K562 (cell line): Measurements from ENCODE around the gene CENPU. TPM values are rescaled to one million over a fixed set of nuclear protein-coding genes. Genes with fewer than 3 reads are reported as not detected.

Experiments
- HNRNPL ChIP-seq: fragments of 200-400 bp; formaldehyde crosslinking; IDR thresholded peaks from 2 replicates; pipeline ENCODE4 v1.6.1; 2017; ENCODE audit warnings: low read depth, mild to moderate bottlenecking, low read length
- L3MBTL2 ChIP-seq: fragments of 450-650 bp; IDR thresholded peaks from 2 replicates; pipeline ENCODE4 v1.6.1; 2016; ENCODE audit warnings: mild to moderate bottlenecking, moderate library complexity
- PCBP1 ChIP-seq: fragments of 200-400 bp; formaldehyde crosslinking; IDR thresholded peaks from 2 replicates; pipeline ENCODE4 v1.6.1; 2018; ENCODE audit warnings: mild to moderate bottlenecking, low read depth, low read length; ENCODE audit not compliant: poor library complexity, severe bottlenecking
- PHF21A ChIP-seq: fragments of 450-650 bp; IDR thresholded peaks from 2 replicates; pipeline ENCODE4 v1.6.1; 2017; ENCODE audit warnings: low read depth, borderline replicate concordance
- PHTF2 ChIP-seq: fragments of 250-450 bp; sonication (Bioruptor Pico); IDR thresholded peaks from 2 replicates; pipeline ENCODE4 v1.5.0; 2021; ENCODE audit warnings: mild to moderate bottlenecking
- POLR2H ChIP-seq: IDR thresholded peaks from 2 replicates; pipeline ENCODE4 v1.6.1; 2016; ENCODE audit warnings: missing genetic modification characterization, low read depth, mild to moderate bottlenecking, control low read depth, missing compliant biosample characterization, moderate library complexity
- RB1 ChIP-seq: fragments of 450-650 bp; IDR thresholded peaks from 2 replicates; pipeline ENCODE4 v1.6.1; 2017; ENCODE audit warnings: low read depth, mild to moderate bottlenecking
- RFX7 ChIP-seq: fragments of 250-450 bp; sonication (Bioruptor Pico); IDR thresholded peaks from 2 replicates; pipeline ENCODE4 v1.5.1; 2021; ENCODE audit warnings: mild to moderate bottlenecking
- SAFB ChIP-seq: fragments of 200-400 bp; formaldehyde crosslinking; IDR thresholded peaks from 2 replicates; pipeline ENCODE4 v1.6.1; 2017; ENCODE audit warnings: low read depth, low read length, borderline replicate concordance
- SMAD3 ChIP-seq: fragments of 450-650 bp; formaldehyde crosslinking; conservative IDR thresholded peaks from 2 replicates; pipeline ENCODE4 v1.4.0; 2020; ENCODE audit warnings: mild to moderate bottlenecking
- ZNF668 ChIP-seq: fragments of 250-450 bp; sonication (Bioruptor Pico); IDR thresholded peaks from 2 replicates; pipeline ENCODE4 v1.8.0; 2022; ENCODE audit warnings: mild to moderate bottlenecking, inconsistent platforms
- polyA plus RNA-seq, 8 experiments: library from polyadenylated mRNA; depleted of rRNA in 4 of 8; stranded (reverse) in 5 of 8; unstranded in 3 of 8; fragments of >200 nt; fragmentation: Nextera tagmentation in 2 of 8; fragmentation: Illumina TruSeq in 1 of 8; extraction: Ambion mirVana in 2 of 8; extraction: Trizol in 1 of 8; gene quantifications; 2 replicates each; pipeline versions ENCODE4 v1.2.1 to v1.2.3, GENCODE V29; 2011 to 2014; ENCODE audit warnings: inconsistent platforms in 1 of 8, missing spikeins in 1 of 8
- total RNA-seq, 7 experiments: library from RNA; depleted of rRNA in 6 of 7; stranded (reverse); fragments of >200 nt in 6 of 7; fragmentation: Illumina TruSeq in 2 of 7; extraction: Trizol in 2 of 7; gene quantifications; 2 replicates each; pipeline versions ENCODE4 v1.2.1 to v1.2.3, GENCODE V29; 2011 to 2021; ENCODE audit warnings: low replicate concordance in 1 of 7
- TF ChIP-seq, protein P1 (sequence below): IDR thresholded peaks from 3 replicates; pipeline ENCODE4 v1.6.1; 2011; ENCODE audit warnings: borderline replicate concordance, mild to moderate bottlenecking; ENCODE audit not compliant: insufficient read length, insufficient read depth
- TF ChIP-seq, protein P2 (sequence below), 3 experiments: fragments of 200-800 bp in 1 of 3; sonication (Bioruptor generic) in 1 of 3; sonication (generic) in 1 of 3; formaldehyde crosslinking in 1 of 3; IDR thresholded peaks; 2 replicates each; pipeline versions ENCODE4 v1.6.1 to v1.8.0; 2016 to 2022; ENCODE audit warnings: mild to moderate bottlenecking in 2 of 3, missing compliant biosample characterization in 2 of 3, missing genetic modification characterization in 2 of 3, missing genetic modification reagents in 1 of 3
- TF ChIP-seq, protein P3 (sequence below): fragments of 450-650 bp; IDR thresholded peaks from 2 replicates; pipeline ENCODE4 v1.6.1; 2017; ENCODE audit warnings: mild to moderate bottlenecking, moderate library complexity
- TF ChIP-seq, protein P4 (sequence below): fragments of 250-450 bp; sonication (Bioruptor Pico); IDR thresholded peaks from 2 replicates; pipeline ENCODE4 v1.9.0; 2021; ENCODE audit warnings: mild to moderate bottlenecking
- TF ChIP-seq, protein P5 (sequence below): fragments of 200-800 bp; sonication (Bioruptor generic); IDR thresholded peaks from 2 replicates; pipeline ENCODE4 v1.6.1; 2017; ENCODE audit warnings: missing genetic modification characterization, missing compliant biosample characterization

Gene CENPU
- total and polyA plus RNA-seq, 9 of the 15 experiments (the other 6 are each of a cell fraction or from before 2014, with no cell fraction given), result 39.4 to 98.7 (median 84.3) TPM

DNA sequence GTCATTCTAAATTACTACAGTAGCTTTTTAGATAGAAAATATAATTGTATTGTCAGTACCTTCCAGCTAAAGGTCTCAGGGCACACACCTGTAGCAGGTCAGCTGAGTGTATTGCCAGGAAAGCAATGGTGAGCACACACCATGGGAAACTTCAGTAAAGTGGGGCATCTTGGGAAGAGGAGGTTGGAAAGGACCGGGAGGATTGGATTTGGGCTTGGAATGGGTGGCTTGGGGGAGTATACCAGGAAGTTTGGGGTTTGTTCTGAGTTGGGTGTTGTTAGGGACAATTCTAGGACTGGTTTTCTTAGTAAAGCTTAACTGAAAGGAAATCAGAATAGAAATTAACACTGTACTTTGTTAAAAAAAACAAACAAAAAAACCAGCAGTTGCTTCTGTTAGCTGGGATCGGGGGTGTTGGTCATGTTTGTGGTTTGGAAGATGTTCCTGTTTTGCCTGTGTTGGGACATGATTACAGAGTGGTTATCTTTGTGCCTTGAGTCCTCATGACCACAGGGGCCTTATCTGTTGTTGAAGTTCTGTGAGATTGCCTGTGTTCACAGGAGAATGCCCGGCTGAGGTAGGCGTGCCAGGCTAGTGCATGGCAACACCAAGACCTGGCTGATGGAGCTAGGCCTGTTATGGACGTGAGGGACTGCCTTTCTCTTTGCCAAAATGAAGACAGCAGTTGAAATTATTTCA, 49.3 kb downstream of the CENPU start (continued):
- TF ChIP-seq, protein P1, sequence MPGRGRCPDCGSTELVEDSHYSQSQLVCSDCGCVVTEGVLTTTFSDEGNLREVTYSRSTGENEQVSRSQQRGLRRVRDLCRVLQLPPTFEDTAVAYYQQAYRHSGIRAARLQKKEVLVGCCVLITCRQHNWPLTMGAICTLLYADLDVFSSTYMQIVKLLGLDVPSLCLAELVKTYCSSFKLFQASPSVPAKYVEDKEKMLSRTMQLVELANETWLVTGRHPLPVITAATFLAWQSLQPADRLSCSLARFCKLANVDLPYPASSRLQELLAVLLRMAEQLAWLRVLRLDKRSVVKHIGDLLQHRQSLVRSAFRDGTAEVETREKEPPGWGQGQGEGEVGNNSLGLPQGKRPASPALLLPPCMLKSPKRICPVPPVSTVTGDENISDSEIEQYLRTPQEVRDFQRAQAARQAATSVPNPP, result no peak
- TF ChIP-seq SAFB, result no peak
- TF ChIP-seq, protein P2, sequence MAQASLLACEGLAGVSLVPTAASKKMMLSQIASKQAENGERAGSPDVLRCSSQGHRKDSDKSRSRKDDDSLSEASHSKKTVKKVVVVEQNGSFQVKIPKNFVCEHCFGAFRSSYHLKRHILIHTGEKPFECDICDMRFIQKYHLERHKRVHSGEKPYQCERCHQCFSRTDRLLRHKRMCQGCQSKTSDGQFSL (CRISPR knock-in tag; IDR thresholded peaks at IDR 0.05), result no peak
- TF ChIP-seq, protein P2 (tag; IDR thresholded peaks at IDR 0.05), result no peak
- TF ChIP-seq PHF21A, result no peak
- peak; percentile 88 for TF ChIP-seq SMAD3 (CRISPR knock-in tag)
- TF ChIP-seq, protein P3, sequence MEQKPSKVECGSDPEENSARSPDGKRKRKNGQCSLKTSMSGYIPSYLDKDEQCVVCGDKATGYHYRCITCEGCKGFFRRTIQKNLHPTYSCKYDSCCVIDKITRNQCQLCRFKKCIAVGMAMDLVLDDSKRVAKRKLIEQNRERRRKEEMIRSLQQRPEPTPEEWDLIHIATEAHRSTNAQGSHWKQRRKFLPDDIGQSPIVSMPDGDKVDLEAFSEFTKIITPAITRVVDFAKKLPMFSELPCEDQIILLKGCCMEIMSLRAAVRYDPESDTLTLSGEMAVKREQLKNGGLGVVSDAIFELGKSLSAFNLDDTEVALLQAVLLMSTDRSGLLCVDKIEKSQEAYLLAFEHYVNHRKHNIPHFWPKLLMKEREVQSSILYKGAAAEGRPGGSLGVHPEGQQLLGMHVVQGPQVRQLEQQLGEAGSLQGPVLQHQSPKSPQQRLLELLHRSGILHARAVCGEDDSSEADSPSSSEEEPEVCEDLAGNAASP, result no peak
- TF ChIP-seq, protein P4, sequence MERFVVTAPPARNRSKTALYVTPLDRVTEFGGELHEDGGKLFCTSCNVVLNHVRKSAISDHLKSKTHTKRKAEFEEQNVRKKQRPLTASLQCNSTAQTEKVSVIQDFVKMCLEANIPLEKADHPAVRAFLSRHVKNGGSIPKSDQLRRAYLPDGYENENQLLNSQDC (CRISPR knock-in tag), result no peak
- TF ChIP-seq PHTF2, result no peak
- TF ChIP-seq PCBP1, result no peak
- TF ChIP-seq L3MBTL2, result peak; percentile 43; the same call in 1 of the 2 replicates
- TF ChIP-seq RFX7 (CRISPR knock-in tag), result no peak
- TF ChIP-seq HNRNPL, result peak; percentile 77; the same call in 1 of the 2 replicates
- no peak for TF ChIP-seq RB1
- TF ChIP-seq ZNF668, result no peak
- TF ChIP-seq POLR2H (tag), result no peak
- TF ChIP-seq, protein P5, sequence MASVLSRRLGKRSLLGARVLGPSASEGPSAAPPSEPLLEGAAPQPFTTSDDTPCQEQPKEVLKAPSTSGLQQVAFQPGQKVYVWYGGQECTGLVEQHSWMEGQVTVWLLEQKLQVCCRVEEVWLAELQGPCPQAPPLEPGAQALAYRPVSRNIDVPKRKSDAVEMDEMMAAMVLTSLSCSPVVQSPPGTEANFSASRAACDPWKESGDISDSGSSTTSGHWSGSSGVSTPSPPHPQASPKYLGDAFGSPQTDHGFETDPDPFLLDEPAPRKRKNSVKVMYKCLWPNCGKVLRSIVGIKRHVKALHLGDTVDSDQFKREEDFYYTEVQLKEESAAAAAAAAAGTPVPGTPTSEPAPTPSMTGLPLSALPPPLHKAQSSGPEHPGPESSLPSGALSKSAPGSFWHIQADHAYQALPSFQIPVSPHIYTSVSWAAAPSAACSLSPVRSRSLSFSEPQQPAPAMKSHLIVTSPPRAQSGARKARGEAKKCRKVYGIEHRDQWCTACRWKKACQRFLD, result peak; percentile 93
